ENCODE results near the gene PTK6. TPM values are rescaled to one million over a fixed set of nuclear protein-coding genes. Genes with fewer than 3 reads are reported as not detected.
"Not testable (repeated sequence)": the region's sequence is repeated elsewhere in the genome, so short reads cannot be mapped to it uniquely, and the experiment has no call there.

Gene PTK6
- total RNA-seq, 1 donor from 2014 or later: 0.49 TPM

DNA sequence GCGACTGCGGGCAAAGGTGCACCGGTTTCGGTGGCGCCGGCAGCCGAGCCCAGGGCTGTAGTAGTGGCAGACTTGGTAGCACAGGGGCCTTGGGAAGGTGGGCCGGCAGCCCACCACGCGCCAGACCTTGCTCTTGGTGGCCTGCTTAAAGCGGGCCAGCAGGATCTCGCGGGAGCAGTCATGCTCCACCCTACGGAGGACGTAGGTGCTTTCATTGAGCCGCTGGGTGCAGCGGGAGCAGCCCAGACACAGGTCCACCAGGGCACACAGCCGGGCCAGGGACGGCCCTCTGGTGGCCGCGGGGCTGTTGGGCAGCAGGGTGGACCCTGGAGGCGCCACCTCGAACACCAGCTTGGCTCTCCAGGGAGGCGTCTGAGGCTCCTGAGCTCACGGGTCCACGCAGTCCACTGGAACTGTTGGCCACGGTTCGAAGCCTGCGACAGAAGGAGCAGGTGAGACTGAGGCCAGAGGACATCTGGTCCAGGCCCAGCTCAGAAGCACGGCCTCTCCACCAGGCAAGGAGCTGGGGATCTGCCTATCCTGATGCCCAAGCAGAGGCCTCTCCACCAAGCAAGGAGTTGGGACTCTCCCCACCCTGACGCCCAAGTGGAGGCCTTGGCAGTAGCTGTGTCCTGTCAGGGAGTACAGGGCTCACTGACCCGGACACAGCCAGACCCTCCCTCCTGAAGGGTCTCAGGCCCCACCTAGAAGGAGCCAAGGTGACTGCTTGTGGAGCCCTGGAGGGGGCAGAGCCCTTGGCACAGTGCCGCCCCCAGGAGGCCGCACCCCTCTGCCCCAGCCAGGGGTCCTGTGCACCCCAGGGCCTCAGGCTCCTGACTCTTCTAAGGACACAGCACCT lies 35.8 kb upstream of the PTK6 start:
- no peak for DNase-seq
- no peak for ATAC-seq (ENCODE audit: low read depth)

GRCh38 chr20:63572071-63572787 lies 35.1 kb upstream of the PTK6 start:
- Mint-ChIP-seq H3K4me3 (no peak overlapping the region), H3K36me3 (ENCODE audit: low read depth) (no peaks in the 10 kb centered on the region), H3K27me3 (peaks cover 2% of the 10 kb centered on the region), H3K4me1 (peaks cover 31% of the 10 kb centered on the region), H3K27ac (no peak overlapping the region), H3K9me3 (no peaks in the 10 kb centered on the region)
- CTCF ChIA-PET: no interaction called here
- DNase-seq (no peak), ATAC-seq (ENCODE audit: low read depth) (no peak)
- POLR2A ChIA-PET: interaction anchor here (0.7 to 1.3 kb wide), 2 partner anchors 18 to 55 kb away, joined by 3 read pairs; partner anchors contain the start of gene GMEB2
- intact Hi-C loops (cut with micrococcal nuclease): no loop called here
- TF ChIP-seq, protein P1, sequence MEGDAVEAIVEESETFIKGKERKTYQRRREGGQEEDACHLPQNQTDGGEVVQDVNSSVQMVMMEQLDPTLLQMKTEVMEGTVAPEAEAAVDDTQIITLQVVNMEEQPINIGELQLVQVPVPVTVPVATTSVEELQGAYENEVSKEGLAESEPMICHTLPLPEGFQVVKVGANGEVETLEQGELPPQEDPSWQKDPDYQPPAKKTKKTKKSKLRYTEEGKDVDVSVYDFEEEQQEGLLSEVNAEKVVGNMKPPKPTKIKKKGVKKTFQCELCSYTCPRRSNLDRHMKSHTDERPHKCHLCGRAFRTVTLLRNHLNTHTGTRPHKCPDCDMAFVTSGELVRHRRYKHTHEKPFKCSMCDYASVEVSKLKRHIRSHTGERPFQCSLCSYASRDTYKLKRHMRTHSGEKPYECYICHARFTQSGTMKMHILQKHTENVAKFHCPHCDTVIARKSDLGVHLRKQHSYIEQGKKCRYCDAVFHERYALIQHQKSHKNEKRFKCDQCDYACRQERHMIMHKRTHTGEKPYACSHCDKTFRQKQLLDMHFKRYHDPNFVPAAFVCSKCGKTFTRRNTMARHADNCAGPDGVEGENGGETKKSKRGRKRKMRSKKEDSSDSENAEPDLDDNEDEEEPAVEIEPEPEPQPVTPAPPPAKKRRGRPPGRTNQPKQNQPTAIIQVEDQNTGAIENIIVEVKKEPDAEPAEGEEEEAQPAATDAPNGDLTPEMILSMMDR (IDR thresholded peaks at IDR 0.05): no peak

More for the DNA sequence above, 35.8 kb upstream of the PTK6 start:
- no peaks in the 10 kb centered on the region for H3K36me3 Mint-ChIP-seq (ENCODE audit: low read depth)
- H3K27ac Mint-ChIP-seq: no peak overlapping the region
- TF ChIP-seq, protein P1 (IDR thresholded peaks at IDR 0.05): no peak
- H3K9me3 Mint-ChIP-seq: no peaks in the 10 kb centered on the region
- ChIA-PET POLR2A (interaction anchor here (1.1 to 2.5 kb wide), 9 partner anchors 18 to 619 kb away, joined by 3 to 14 read pairs (median 5); partner anchors contain the start of genes GMEB2 and PRPF6), CTCF (interaction anchor here (1.3 kb wide), 1 partner anchor 35 kb away, joined by 7 read pairs; the partner anchor contains the start of gene PTK6)
- peak overlapping the region; percentile 83 for H3K4me3 Mint-ChIP-seq
- H3K4me1 Mint-ChIP-seq: peaks cover 23% of the 10 kb centered on the region
- intact Hi-C loops (cut with micrococcal nuclease): no loop called here
- H3K27me3 Mint-ChIP-seq: peaks cover 2% of the 10 kb centered on the region

DNA sequence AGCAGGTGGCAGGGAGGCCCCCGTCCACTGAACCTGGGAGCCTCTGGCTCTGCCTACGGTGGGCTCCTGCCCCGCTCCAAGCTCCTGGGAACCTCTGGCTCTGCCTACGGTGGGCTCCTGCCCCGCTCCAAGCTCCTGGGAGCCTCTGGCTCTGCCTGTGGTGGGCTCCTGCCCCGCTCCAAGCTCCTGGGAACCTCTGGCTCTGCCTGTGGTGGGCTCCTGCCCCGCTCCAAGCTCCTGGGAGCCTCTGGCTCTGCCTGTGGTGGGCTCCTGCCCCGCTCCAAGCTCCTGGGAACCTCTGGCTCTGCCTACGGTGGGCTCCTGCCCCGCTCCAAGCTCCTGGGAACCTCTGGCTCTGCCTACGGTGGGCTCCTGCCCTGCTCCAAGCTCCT lies 33.9 kb upstream of the PTK6 start:
- H3K4me3 Mint-ChIP-seq; H3K36me3 Mint-ChIP-seq (ENCODE audit: low read depth); ATAC-seq (ENCODE audit: low read depth); H3K27me3 Mint-ChIP-seq; H3K9me3 Mint-ChIP-seq; CTCF ChIA-PET; H3K27ac Mint-ChIP-seq; intact Hi-C loops (cut with micrococcal nuclease); DNase-seq: not testable (repeated sequence)
- peaks cover 34% of the 10 kb centered on the region for H3K4me1 Mint-ChIP-seq
- POLR2A ChIA-PET: interaction anchor here (0.6 kb wide), 1 partner anchor 412 kb away, joined by 3 read pairs; no protein-coding TSS in a partner anchor

- no peak for ATAC-seq (ENCODE audit: low read depth)
- peaks cover 5% of the 10 kb centered on the region for H3K36me3 Mint-ChIP-seq (ENCODE audit: low read depth)
Measured at GRCh38 chr20:63570281-63571086, 33.3 kb upstream of the PTK6 start.

More at GRCh38 chr20:63570281-63571086, 33.3 kb upstream of the PTK6 start:
- ChIA-PET POLR2A (no interaction called here), CTCF (no interaction called here)
- intact Hi-C loops (cut with micrococcal nuclease): no loop called here
- no peaks in the 10 kb centered on the region for H3K9me3 Mint-ChIP-seq
- H3K4me3 Mint-ChIP-seq: no peak overlapping the region
- TF ChIP-seq, protein P1 (IDR thresholded peaks at IDR 0.05): no peak
- no peaks in the 10 kb centered on the region for H3K27me3 Mint-ChIP-seq
- no peak overlapping the region for H3K27ac Mint-ChIP-seq
- peaks cover 34% of the 10 kb centered on the region for H3K4me1 Mint-ChIP-seq
- no peak for DNase-seq
